Measurements from ENCODE around the gene DCST1. TPM values are rescaled to one million over a fixed set of nuclear protein-coding genes. Genes with fewer than 3 reads are reported as not detected.

The DCST1 gene
- total RNA-seq, 2 experiments from 2014 or later = not detected

GRCh38 chr1:155022927-155023236, 10.7 kb upstream of the DCST1 start:
- Histone ChIP-seq H4K20me1 (ENCODE audit: insufficient read depth, low read length) (no peaks in the 10 kb centered on the region), H3K27ac (ENCODE audit: low read depth, low read length, poor library complexity, severe bottlenecking) (no peak overlapping the region), H3K4me2 (ENCODE audit: low read length) (no peak overlapping the region), H3K9me3 (ENCODE audit: low read length) (no peaks in the 10 kb centered on the region), H2AFZ (ENCODE audit: low read length) (no peak overlapping the region), H3K4me1 (ENCODE audit: insufficient read depth, low read length, poor library complexity, severe bottlenecking) (peaks cover 11% of the 10 kb centered on the region), H3K9me2 (ENCODE audit: insufficient read depth, low read length) (no peaks in the 10 kb centered on the region), H3K79me2 (ENCODE audit: insufficient read depth, low read depth, low read length) (no peaks in the 10 kb centered on the region), H3K36me3 (ENCODE audit: insufficient read depth, low read length) (no peaks in the 10 kb centered on the region), H3K4me3 (ENCODE audit: low read depth, low read length, poor library complexity, severe bottlenecking) (no peak overlapping the region)
- no peak for DNase-seq (ENCODE audit: low spot score)
- ChIA-PET CTCF (ENCODE audit: unreplicated experiment) (interaction anchor here (1.3 kb wide), 1 partner anchor 67 kb away, joined by 3 read pairs; the partner anchor contains the start of gene PBXIP1), POLR2A (interaction anchor here (0.7 kb wide), 1 partner anchor 10 kb away, joined by 3 read pairs; no protein-coding TSS in a partner anchor)
- intact Hi-C loops (cut with micrococcal nuclease; ENCODE audit: unreplicated experiment) = no loop called here
- no TSS peak for BruUV-seq (replicated peaks)
- TF ChIP-seq CTCF (conservative IDR thresholded peaks at IDR 0.05; ENCODE audit: low read length) (no peak), EZH2phosphoT487 (IDR thresholded peaks at IDR 0.05; ENCODE audit: borderline replicate concordance, low read depth, low read length) (no peak)

GRCh38 chr1:155023627-155024026, 10.0 kb upstream of the DCST1 start:
- intact Hi-C loops (cut with micrococcal nuclease; ENCODE audit: unreplicated experiment) = no loop called here
- no peaks in the 10 kb centered on the region for H3K9me3 ChIP-seq (ENCODE audit: low read length)
- H3K4me1 ChIP-seq (ENCODE audit: insufficient read depth, low read length, poor library complexity, severe bottlenecking) = peaks cover 4% of the 10 kb centered on the region
- no peaks in the 10 kb centered on the region for H3K9me2 ChIP-seq (ENCODE audit: insufficient read depth, low read length)
- H4K20me1 ChIP-seq (ENCODE audit: insufficient read depth, low read length) = no peaks in the 10 kb centered on the region
- CTCF ChIA-PET (ENCODE audit: unreplicated experiment) = interaction anchor here (1.3 kb wide), 1 partner anchor 68 kb away, joined by 3 read pairs; the partner anchor contains the start of gene PBXIP1
- H3K4me2 ChIP-seq (ENCODE audit: low read length) = no peak overlapping the region
- no peak overlapping the region for H3K27ac ChIP-seq (ENCODE audit: low read depth, low read length, poor library complexity, severe bottlenecking)
- POLR2A ChIA-PET = no interaction called here
- no peak overlapping the region for H3K4me3 ChIP-seq (ENCODE audit: low read depth, low read length, poor library complexity, severe bottlenecking)
- H3K36me3 ChIP-seq (ENCODE audit: insufficient read depth, low read length) = no peaks in the 10 kb centered on the region
- TF ChIP-seq EZH2phosphoT487 (IDR thresholded peaks at IDR 0.05; ENCODE audit: borderline replicate concordance, low read depth, low read length) (no peak), CTCF (conservative IDR thresholded peaks at IDR 0.05; ENCODE audit: low read length) (no peak)
- no peak for DNase-seq (ENCODE audit: low spot score)
- no TSS peak for BruUV-seq (replicated peaks)
- H3K79me2 ChIP-seq (ENCODE audit: insufficient read depth, low read depth, low read length) = no peaks in the 10 kb centered on the region
- H2AFZ ChIP-seq (ENCODE audit: low read length) = no peak overlapping the region

GRCh38 chr1:155024315-155024714, 9.3 kb upstream of the DCST1 start:
- no TSS peak for BruUV-seq (replicated peaks)
- Histone ChIP-seq H3K36me3 (ENCODE audit: insufficient read depth, low read length) (no peaks in the 10 kb centered on the region), H3K9me3 (ENCODE audit: low read length) (no peaks in the 10 kb centered on the region), H3K4me3 (ENCODE audit: low read depth, low read length, poor library complexity, severe bottlenecking) (no peak overlapping the region), H3K4me2 (ENCODE audit: low read length) (no peak overlapping the region), H3K4me1 (ENCODE audit: insufficient read depth, low read length, poor library complexity, severe bottlenecking) (no peaks in the 10 kb centered on the region), H3K27ac (ENCODE audit: low read depth, low read length, poor library complexity, severe bottlenecking) (no peak overlapping the region), H3K9me2 (ENCODE audit: insufficient read depth, low read length) (no peaks in the 10 kb centered on the region), H2AFZ (ENCODE audit: low read length) (no peak overlapping the region), H4K20me1 (ENCODE audit: insufficient read depth, low read length) (no peaks in the 10 kb centered on the region), H3K79me2 (ENCODE audit: insufficient read depth, low read depth, low read length) (no peaks in the 10 kb centered on the region)
- POLR2A ChIA-PET = interaction anchor here (0.6 kb wide), 1 partner anchor 66 kb away, joined by 4 read pairs; no protein-coding TSS in a partner anchor
- CTCF ChIA-PET (ENCODE audit: unreplicated experiment) = no interaction called here
- no peak for DNase-seq (ENCODE audit: low spot score)
- TF ChIP-seq EZH2phosphoT487 (IDR thresholded peaks at IDR 0.05; ENCODE audit: borderline replicate concordance, low read depth, low read length) = no peak
- TF ChIP-seq CTCF (conservative IDR thresholded peaks at IDR 0.05; ENCODE audit: low read length) = no peak
- intact Hi-C loops (cut with micrococcal nuclease; ENCODE audit: unreplicated experiment) = no loop called here
